Left ventricle myocardium inferior (tissue), 1 donor: ENCODE data around the gene MAFG. TPM values are rescaled to one million over a fixed set of nuclear protein-coding genes. Genes with fewer than 3 reads are reported as not detected.

Source experiments
- DNase-seq: peaks from one replicate; pipeline ENCODE4 v3.0.0-alpha.2; 2020
- H3K27ac ChIP-seq: fragments of 200-600 bp; replicated peaks from 2 replicates; pipeline ENCODE4 v1.8.0; 2021
- H3K27me3 ChIP-seq: fragments of 200-600 bp; 2 replicates; pipeline ENCODE4 v1.8.0; 2021; ENCODE audit warnings: low read depth
- H3K36me3 ChIP-seq: fragments of 200-600 bp; 2 replicates; pipeline ENCODE4 v1.8.0; 2021
- H3K4me1 ChIP-seq: fragments of 200-600 bp; 2 replicates; pipeline ENCODE4 v1.8.0; 2021
- H3K4me3 ChIP-seq: fragments of 200-600 bp; 2 replicates; pipeline ENCODE4 v1.8.0; 2021; ENCODE audit warnings: mild to moderate bottlenecking, moderate library complexity
- H3K9me3 ChIP-seq: fragments of 200-600 bp; replicated peaks from 2 replicates; pipeline ENCODE4 v1.8.0; 2021
- intact Hi-C: fragments of 100-400 bp; cut with micrococcal nuclease; formaldehyde crosslinking; loops from one replicate; pipeline ENCODE4 v1.11.0; 2022
- total RNA-seq: library from RNA; stranded (reverse); fragmentation: NEBNext Ultra II Directional; extraction: Animal tissue kit (Norgen Biotek cat#: 25700); gene quantifications from one replicate; pipeline ENCODE4 v1.2.1, GENCODE V29; 2021
- TF ChIP-seq, protein P1 (sequence below): fragments of 200-600 bp; IDR thresholded peaks from 2 replicates; pipeline ENCODE4 v1.8.0; 2021; ENCODE audit warnings: antibody characterized with exemption, mild to moderate bottlenecking, borderline replicate concordance
- donor health status: DM: no; HTN: yes; CAD: no; lungs with severe emphysema.

MAFG gene
- total RNA-seq, 1 donor from 2014 or later = 24.3 TPM

DNA sequence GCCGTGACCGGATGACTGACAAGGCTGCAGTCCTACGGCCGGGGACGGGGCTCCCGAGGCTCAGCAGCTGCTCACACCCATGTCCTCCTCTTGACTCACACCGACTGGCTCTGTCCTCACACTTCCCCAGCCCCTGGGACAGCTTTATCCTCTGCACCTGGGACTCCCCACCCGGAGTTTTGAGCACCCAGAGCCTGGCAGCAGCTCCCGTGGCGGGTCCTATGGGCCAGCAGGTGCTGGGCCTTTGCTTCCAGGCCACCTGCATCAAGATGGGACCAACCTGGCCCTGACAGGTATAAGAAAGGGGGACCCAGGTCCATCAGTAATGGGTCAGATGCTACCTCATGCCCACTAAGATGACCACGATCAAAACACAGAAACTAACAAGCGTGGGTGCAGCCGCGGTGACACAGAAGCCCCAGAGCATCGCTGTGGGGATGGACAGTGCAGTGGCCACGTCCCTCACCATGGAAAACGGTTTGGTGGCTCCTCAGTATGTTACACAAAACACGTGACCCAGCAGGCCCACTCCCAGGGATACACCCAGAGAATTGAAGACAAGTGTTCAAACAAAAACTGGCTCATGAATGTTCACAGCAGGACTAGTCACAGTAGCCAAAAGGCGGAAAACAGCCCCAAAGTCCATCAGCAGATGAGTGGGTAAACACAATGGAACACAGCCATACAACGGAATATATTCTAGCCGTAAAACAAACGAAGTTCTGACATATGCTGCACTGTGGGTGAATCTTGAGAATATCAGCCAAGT is 36.7 kb upstream of the MAFG start:
- Histone ChIP-seq H3K27me3 (peaks cover 90% of the 10 kb centered on the region), H3K9me3 (no peaks in the 10 kb centered on the region), H3K4me1 (peaks cover 47% of the 10 kb centered on the region), H3K27ac (no peak overlapping the region), H3K36me3 (no peaks in the 10 kb centered on the region), H3K4me3 (no peak overlapping the region)
- DNase-seq = no peak
- intact Hi-C loops = loop anchor here (10.0 kb wide), 1 partner anchor 181 kb away; no protein-coding TSS in a partner anchor
- TF ChIP-seq, protein P1, sequence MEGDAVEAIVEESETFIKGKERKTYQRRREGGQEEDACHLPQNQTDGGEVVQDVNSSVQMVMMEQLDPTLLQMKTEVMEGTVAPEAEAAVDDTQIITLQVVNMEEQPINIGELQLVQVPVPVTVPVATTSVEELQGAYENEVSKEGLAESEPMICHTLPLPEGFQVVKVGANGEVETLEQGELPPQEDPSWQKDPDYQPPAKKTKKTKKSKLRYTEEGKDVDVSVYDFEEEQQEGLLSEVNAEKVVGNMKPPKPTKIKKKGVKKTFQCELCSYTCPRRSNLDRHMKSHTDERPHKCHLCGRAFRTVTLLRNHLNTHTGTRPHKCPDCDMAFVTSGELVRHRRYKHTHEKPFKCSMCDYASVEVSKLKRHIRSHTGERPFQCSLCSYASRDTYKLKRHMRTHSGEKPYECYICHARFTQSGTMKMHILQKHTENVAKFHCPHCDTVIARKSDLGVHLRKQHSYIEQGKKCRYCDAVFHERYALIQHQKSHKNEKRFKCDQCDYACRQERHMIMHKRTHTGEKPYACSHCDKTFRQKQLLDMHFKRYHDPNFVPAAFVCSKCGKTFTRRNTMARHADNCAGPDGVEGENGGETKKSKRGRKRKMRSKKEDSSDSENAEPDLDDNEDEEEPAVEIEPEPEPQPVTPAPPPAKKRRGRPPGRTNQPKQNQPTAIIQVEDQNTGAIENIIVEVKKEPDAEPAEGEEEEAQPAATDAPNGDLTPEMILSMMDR = no peak

DNA sequence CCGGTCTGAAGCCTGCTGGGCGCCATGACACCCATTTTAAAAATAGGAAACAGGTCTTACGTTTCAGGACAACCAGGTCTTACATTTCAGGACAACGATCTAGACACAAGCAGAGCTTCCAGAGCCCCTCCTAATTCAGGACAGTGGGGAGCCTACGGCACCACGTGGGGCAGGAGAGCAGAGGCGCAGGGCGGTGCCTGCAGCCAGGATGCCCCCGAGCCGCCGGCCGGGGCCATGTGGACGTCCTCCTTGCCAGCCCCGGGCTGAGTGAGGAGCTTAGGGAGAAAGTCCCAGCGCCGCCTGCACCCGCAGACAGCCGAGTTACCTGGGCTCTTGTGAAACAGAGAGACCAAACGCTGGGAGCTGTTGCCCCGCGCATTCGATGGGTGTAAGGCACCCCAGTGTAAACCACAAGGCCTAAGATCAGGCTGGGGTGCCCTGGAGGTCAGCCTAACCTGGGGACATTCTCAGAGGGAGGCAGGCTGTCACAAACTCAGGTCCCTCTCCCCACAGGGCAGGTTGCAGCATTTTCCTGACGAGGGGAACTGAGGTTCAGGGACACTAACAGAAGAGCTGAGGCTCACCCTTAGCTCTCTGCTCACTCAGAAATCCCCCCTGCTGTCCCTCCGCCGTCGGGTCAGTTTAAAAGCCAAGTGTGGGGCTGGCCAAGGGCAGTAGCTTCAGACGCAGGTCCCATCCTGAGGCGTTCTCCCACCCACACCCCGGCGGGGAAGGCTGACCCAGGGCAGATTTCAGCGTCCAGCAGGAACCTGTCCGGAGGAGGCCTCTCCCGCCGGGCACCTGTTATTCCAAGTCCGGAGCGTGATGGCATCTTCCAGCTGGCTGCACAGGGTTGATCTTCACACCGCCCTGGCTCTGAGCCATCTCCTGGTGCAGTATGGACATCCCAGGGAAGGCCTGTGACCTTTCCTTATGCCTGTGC is 35.2 kb upstream of the MAFG start:
- Histone ChIP-seq H3K27me3 (peaks cover 98% of the 10 kb centered on the region), H3K4me1 (peaks cover 38% of the 10 kb centered on the region), H3K4me3 (no peak overlapping the region), H3K9me3 (no peaks in the 10 kb centered on the region), H3K27ac (no peak overlapping the region), H3K36me3 (no peaks in the 10 kb centered on the region)
- TF ChIP-seq, protein P1 = no peak
- intact Hi-C loops = loop anchor here (10.0 kb wide), 1 partner anchor 182 kb away; no protein-coding TSS in a partner anchor
- no peak for DNase-seq

DNA sequence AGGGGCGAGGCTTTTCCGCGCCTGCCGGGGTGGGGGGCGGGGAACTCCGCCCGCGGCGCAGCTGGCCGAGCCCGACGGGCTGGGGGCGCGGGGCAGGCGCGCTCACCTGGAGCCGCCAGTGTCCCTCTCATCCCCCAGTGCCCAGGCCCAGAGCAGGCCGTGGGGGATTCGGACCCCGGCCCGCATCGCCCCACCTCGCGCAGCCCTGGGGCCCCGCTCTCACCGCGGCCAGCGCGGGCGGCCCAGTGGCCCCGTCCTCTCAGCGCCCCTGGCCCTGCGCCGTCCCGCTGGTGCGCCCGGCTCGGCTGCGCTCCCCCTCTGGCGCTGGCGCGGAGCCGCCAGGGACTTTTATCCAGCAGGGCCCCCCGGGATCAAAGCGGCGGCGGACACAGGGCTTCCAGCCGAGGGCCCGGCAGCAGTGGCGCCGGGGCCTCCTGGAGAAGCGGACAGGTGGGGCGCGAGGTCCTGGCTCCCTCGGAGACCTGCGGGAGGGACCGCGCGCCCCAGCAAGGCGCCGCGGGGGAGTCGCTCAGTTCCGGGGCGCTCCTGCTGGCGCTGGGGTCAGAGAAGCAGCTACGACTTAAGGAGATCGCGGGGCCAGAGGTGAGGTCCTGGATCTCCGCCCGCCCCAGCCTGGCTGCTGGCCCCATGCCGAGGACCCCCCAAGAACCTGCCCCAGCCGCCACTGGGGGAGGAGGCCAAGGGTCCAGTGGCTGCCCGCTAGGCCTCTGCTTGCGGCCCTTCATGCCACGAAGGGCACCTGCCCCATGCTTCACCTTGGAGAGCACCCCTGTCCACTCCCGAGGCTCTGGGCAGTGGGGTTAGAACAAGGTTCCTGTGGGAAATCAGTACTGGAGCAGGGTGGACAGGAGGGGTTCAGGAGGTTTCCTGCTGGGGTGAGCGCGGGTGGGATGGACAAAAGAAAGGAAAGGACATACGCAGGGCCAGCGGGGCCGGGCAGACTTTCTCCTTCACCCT is 34.3 kb upstream of the MAFG start:
- intact Hi-C loops = loop anchor here (10.0 kb wide), 1 partner anchor 183 kb away; no protein-coding TSS in a partner anchor
- Histone ChIP-seq H3K4me3 (peak overlapping the region; percentile 14), H3K4me1 (peaks cover 29% of the 10 kb centered on the region), H3K27ac (no peak overlapping the region), H3K36me3 (no peaks in the 10 kb centered on the region), H3K27me3 (peaks cover 98% of the 10 kb centered on the region), H3K9me3 (no peaks in the 10 kb centered on the region)
- DNase-seq = no peak
- TF ChIP-seq, protein P1 = no peak

DNA sequence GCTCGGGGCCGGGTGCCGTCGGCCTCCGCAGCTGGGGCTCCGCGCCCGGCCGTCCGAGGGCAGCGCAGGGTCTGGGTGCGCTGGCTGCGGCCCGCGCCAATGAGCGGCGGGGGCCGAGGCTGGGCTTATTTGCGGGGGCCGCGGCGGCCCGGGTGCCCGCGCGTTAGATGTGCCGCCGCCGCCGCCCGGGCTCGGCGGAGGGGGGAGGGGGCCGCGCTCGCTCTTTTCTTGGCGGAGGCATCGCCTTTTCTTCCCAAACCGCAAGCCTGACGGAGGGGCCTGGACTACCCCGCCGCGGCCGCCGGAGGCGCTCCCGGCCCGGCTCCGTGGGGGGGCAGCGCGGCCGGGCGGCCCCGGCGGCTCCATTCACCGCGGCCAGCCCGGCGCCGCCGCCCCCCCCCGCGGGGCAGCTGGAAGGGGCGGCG is 33.6 kb upstream of the MAFG start, which contains the start of gene NOTUM:
NOTUM (minus strand) TSS at position 101 of the 425 bp plus-strand sequence. CDS start 278 bp downstream, outside the sequence.
- Histone ChIP-seq H3K27ac (no peak within 1 kb of the TSS), H3K36me3 (no peaks in the 10 kb centered on the region), H3K4me1 (peaks cover 25% of the 10 kb centered on the region), H3K27me3 (peaks cover 96% of the 10 kb centered on the region), H3K9me3 (no peaks in the 10 kb centered on the region), H3K4me3 (peak within 1 kb of the TSS; percentile 64)
- intact Hi-C loops = loop anchor here (10.0 kb wide), 1 partner anchor 184 kb away; no protein-coding TSS in a partner anchor
- no peak for DNase-seq
- TF ChIP-seq, protein P1 = peak; percentile 31
